ENCODE results near the gene PRR5L.

DNA sequence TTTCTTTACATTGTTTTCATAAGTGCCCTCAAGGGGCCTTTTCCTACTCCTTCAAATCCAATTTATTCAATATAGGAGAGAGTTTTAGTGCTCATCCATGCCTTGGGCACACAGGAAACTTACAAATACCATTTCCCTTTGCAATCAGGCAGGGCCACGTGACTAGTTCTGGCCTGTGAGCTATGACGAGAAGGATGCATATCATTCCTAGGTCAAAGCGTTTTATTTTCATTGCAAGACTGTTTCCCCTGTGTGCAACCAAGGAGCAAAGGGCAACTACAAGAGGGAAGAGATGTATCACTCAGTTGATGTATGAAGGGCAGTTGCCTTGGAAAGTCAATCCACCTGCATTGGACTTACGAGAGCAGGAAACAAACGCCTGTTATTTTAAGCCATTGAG lies 215.9 kb downstream of the PRR5L start:
- TF ChIP-seq EZH2 (IDR thresholded peaks at IDR 0.05; ENCODE audit: borderline replicate concordance, insufficient read depth, low read depth, low read length, poor library complexity, severe bottlenecking): no peak
- TF ChIP-seq, protein P1, sequence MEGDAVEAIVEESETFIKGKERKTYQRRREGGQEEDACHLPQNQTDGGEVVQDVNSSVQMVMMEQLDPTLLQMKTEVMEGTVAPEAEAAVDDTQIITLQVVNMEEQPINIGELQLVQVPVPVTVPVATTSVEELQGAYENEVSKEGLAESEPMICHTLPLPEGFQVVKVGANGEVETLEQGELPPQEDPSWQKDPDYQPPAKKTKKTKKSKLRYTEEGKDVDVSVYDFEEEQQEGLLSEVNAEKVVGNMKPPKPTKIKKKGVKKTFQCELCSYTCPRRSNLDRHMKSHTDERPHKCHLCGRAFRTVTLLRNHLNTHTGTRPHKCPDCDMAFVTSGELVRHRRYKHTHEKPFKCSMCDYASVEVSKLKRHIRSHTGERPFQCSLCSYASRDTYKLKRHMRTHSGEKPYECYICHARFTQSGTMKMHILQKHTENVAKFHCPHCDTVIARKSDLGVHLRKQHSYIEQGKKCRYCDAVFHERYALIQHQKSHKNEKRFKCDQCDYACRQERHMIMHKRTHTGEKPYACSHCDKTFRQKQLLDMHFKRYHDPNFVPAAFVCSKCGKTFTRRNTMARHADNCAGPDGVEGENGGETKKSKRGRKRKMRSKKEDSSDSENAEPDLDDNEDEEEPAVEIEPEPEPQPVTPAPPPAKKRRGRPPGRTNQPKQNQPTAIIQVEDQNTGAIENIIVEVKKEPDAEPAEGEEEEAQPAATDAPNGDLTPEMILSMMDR (IDR thresholded peaks at IDR 0.05): no peak
